ENCODE data around the gene SYCP3. TPM values are rescaled to one million over a fixed set of nuclear protein-coding genes. Genes with fewer than 3 reads are reported as not detected.

Gene SYCP3
- total RNA-seq, 1 experiment from 2014 or later, result 0.31 TPM

- Mint-ChIP-seq H3K9me3 (no peaks in the 10 kb centered on the region), H3K36me3 (ENCODE audit: insufficient read depth in 1 of 3, low read depth in 3 of 3) (peaks cover 3 to 40% (median 25%) of the 10 kb centered on the region in 3 experiments; a peak in 6 of 7 replicates), H3K27ac (peak overlapping the region in 1 of 3 experiments; percentile 55; a peak in 3 of 7 replicates), H3K4me1 (peaks cover 0 to 7% of the 10 kb centered on the region in 2 experiments; a peak in 1 of 4 replicates), H3K4me3 (no peak overlapping the region), H3K27me3 (ENCODE audit: low read depth) (no peaks in the 10 kb centered on the region)
- H3K4ac ChIP-seq (ENCODE audit: low read depth, low read length), result no peak overlapping the region
- no peak overlapping the region for H2BK5ac ChIP-seq (ENCODE audit: insufficient read length, low read length)
- H2AFZ ChIP-seq (ENCODE audit: low read length), result no peak overlapping the region
- H4K5ac ChIP-seq (ENCODE audit: insufficient read length, low read depth, low read length), result no peak overlapping the region
- H3K27me3 ChIP-seq (ENCODE audit: insufficient read depth, low read length), result no peaks in the 10 kb centered on the region
- H3K9ac ChIP-seq (ENCODE audit: extremely low read depth, insufficient read length, low read length), result no peak overlapping the region
- H4K8ac ChIP-seq (replicated peaks; ENCODE audit: insufficient read length, low read depth, low read length), result no peak overlapping the region
- H2BK15ac ChIP-seq (ENCODE audit: low read depth, low read length), result no peak overlapping the region
- H3K27ac ChIP-seq (ENCODE audit: insufficient read length, low read depth, low read length), result no peak overlapping the region
- no peak overlapping the region for H3K14ac ChIP-seq (ENCODE audit: insufficient read depth, low read length)
- no peaks in the 10 kb centered on the region for H3K79me1 ChIP-seq (ENCODE audit: insufficient read depth, low read depth, low read length, poor library complexity, severe bottlenecking)
- no peak overlapping the region for H3K4me2 ChIP-seq (ENCODE audit: insufficient read depth, insufficient read length, low read length)
- H2BK120ac ChIP-seq (ENCODE audit: low read depth, low read length, poor library complexity, severe bottlenecking), result no peak overlapping the region
- H4K91ac ChIP-seq (ENCODE audit: insufficient read length, low read depth, low read length), result no peak overlapping the region
- TF ChIP-seq, protein P1, sequence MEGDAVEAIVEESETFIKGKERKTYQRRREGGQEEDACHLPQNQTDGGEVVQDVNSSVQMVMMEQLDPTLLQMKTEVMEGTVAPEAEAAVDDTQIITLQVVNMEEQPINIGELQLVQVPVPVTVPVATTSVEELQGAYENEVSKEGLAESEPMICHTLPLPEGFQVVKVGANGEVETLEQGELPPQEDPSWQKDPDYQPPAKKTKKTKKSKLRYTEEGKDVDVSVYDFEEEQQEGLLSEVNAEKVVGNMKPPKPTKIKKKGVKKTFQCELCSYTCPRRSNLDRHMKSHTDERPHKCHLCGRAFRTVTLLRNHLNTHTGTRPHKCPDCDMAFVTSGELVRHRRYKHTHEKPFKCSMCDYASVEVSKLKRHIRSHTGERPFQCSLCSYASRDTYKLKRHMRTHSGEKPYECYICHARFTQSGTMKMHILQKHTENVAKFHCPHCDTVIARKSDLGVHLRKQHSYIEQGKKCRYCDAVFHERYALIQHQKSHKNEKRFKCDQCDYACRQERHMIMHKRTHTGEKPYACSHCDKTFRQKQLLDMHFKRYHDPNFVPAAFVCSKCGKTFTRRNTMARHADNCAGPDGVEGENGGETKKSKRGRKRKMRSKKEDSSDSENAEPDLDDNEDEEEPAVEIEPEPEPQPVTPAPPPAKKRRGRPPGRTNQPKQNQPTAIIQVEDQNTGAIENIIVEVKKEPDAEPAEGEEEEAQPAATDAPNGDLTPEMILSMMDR (conservative IDR thresholded peaks at IDR 0.05), result no peak
- H2BK20ac ChIP-seq (ENCODE audit: low read depth, low read length, poor library complexity, severe bottlenecking), result no peak overlapping the region
- H3K56ac ChIP-seq (ENCODE audit: insufficient read length, low read depth, low read length), result no peak overlapping the region
- H4K20me1 ChIP-seq (ENCODE audit: control insufficient read depth, insufficient read depth, insufficient read length), result no peaks in the 10 kb centered on the region
- H2AK5ac ChIP-seq (ENCODE audit: insufficient read length, low read length), result no peak overlapping the region
- WGBS (ENCODE audit: extremely low coverage, insufficient read length, low lambda C conversion rate), result no CpG with 5 or more reads among the region's 4 CpGs
- H2BK12ac ChIP-seq (ENCODE audit: insufficient read length, low read depth, low read length), result no peak overlapping the region
- H3K23me2 ChIP-seq (ENCODE audit: insufficient read length, low read depth, low read length, poor library complexity, severe bottlenecking), result no peaks in the 10 kb centered on the region
- no peaks in the 10 kb centered on the region for H3K4me1 ChIP-seq (ENCODE audit: insufficient read depth, low read length)
- H3T11ph ChIP-seq (ENCODE audit: low read length), result no peak overlapping the region
- no peaks in the 10 kb centered on the region for H3K79me2 ChIP-seq (ENCODE audit: insufficient read depth, low read length)
- no peak overlapping the region for H3K23ac ChIP-seq (ENCODE audit: insufficient read length, low read depth, low read length)
- no peak for DNase-seq
- no peaks in the 10 kb centered on the region for H3K9me3 ChIP-seq (ENCODE audit: control insufficient read depth, low read depth, low read length)
- H3K18ac ChIP-seq (ENCODE audit: insufficient read length, low read depth, low read length), result no peak overlapping the region
Observed at GRCh38 chr12:101777978-101778377, 38.7 kb upstream of the SYCP3 start.
